ENCODE data around the gene FAM216B. TPM values are rescaled to one million over a fixed set of nuclear protein-coding genes. Genes with fewer than 3 reads are reported as not detected.

FAM216B gene
- total RNA-seq (2021; fragmentation: NEBNext Ultra II Directional; extraction: Animal tissue kit (Norgen Biotek cat#: 25700)) (not detected in 2 replicates), polyA plus RNA-seq (2011; rRNA removed) (not detected in 2 replicates), polyA minus RNA-seq (2011; rRNA and poly(A)+ RNA removed) (not detected in 2 replicates)
- polyA plus RNA-seq (2011; cell fraction: cytosol; rRNA removed), result not detected
- polyA plus RNA-seq (2011; cell fraction: nucleus; rRNA removed), result not detected
- 0.06 to 0.07 TPM in 2 of 4 replicates, not detected in the others for polyA plus RNA-seq (2012, experiment 1 of 2)
- not detected for polyA plus RNA-seq (2012, experiment 2 of 2)
- not detected for polyA plus RNA-seq (2013, experiment 1 of 2)
- polyA plus RNA-seq (2013, experiment 2 of 2), result not detected
- polyA minus RNA-seq (2011; cell fraction: cytosol; rRNA and poly(A)+ RNA removed), result not detected
- not detected for polyA minus RNA-seq (2011; cell fraction: nucleus; rRNA and poly(A)+ RNA removed)
- long read RNA-seq, experiment 1, result 0 reads
- long read RNA-seq, experiment 2, result 0 reads

DNA sequence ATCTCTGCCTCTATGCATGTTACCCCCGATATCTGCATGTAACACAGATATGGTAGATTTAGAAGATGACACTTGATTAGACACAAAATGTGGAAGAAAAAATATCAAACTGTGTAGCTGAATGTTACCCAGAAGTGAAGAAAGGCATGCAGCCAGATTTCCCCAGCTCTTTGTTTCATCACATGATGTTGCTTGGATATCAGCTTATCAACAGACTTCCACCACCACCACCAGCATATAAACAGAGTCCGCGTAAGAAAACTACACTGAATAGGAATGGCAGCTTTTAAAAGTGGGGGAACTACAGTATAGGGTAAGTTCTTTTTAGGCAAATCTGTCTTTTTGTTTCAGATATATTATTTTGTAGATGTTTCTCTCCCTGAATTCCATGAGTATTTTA, at the start of gene FAM216B:
TSS of gene FAM216B (plus strand) at position 233 of the 400 bp plus-strand sequence. CDS start 2,484 bp downstream, outside the sequence.
- Histone ChIP-seq H3K18ac (ENCODE audit: extremely low read depth, low read length) (no peak within 1 kb of the TSS), H3K4me2 (ENCODE audit: insufficient read depth in 1 of 2, low read depth in 2 of 2, low read length in 2 of 2) (no peak within 1 kb of the TSS), H3K4ac (replicated peaks; ENCODE audit: insufficient read length, low read depth, low read length) (no peak within 1 kb of the TSS), H2BK20ac (ENCODE audit: low read length) (no peak within 1 kb of the TSS), H3K27me3 (replicated peaks in 1 of 4; ENCODE audit: control insufficient read depth in 3 of 4, extremely low read depth in 1 of 4, insufficient read depth in 3 of 4, low read length in 3 of 4) (no peaks in the 10 kb centered on the region), H3K27ac (ENCODE audit: low read depth, low read length) (no peak within 1 kb of the TSS), H3K4me1 (replicated peaks in 1 of 4; ENCODE audit: control insufficient read depth in 3 of 4, insufficient read depth in 4 of 4, low read length in 3 of 4) (no peaks in the 10 kb centered on the region), H2AFZ (ENCODE audit: low read length) (no peak within 1 kb of the TSS), H3K79me1 (ENCODE audit: low read depth, low read length) (no peaks in the 10 kb centered on the region), H4K5ac (ENCODE audit: insufficient read length, low read depth, low read length) (no peak within 1 kb of the TSS), H3K14ac (ENCODE audit: insufficient read length) (no peak within 1 kb of the TSS), H3K23ac (ENCODE audit: insufficient read length) (no peak within 1 kb of the TSS), H3K4me3 (ENCODE audit: extremely low read depth in 1 of 4, insufficient read depth in 2 of 4, low read depth in 3 of 4, low read length in 4 of 4) (no peak within 1 kb of the TSS), H4K20me1 (replicated peaks in 1 of 2; ENCODE audit: control insufficient read depth in 1 of 2, insufficient read depth in 2 of 2, low read length in 2 of 2) (no peaks in the 10 kb centered on the region), H4K91ac (replicated peaks; ENCODE audit: insufficient read length, low read length) (no peak within 1 kb of the TSS), H3K23me2 (ENCODE audit: low read depth, low read length) (no peaks in the 10 kb centered on the region), H3K79me2 (ENCODE audit: control insufficient read depth in 1 of 2, insufficient read depth in 2 of 2, low read length in 2 of 2) (no peaks in the 10 kb centered on the region), H2BK12ac (ENCODE audit: low read depth, low read length) (no peak within 1 kb of the TSS), H4K8ac (ENCODE audit: extremely low read depth, insufficient read depth, low read length) (no peak within 1 kb of the TSS), H3K9ac (replicated peaks in 1 of 4; ENCODE audit: extremely low read depth in 1 of 4, low read depth in 3 of 4, low read length in 3 of 4) (no peak within 1 kb of the TSS), H3K9me3 (ENCODE audit: insufficient read depth in 2 of 2, low read depth in 1 of 2, low read length in 1 of 2) (peaks cover 0 to 5% of the 10 kb centered on the region in 2 experiments; a peak in 1 of 4 replicates), H2BK120ac (replicated peaks; ENCODE audit: low read depth, low read length) (no peak within 1 kb of the TSS), H2BK15ac (ENCODE audit: low read length) (no peak within 1 kb of the TSS), H2BK5ac (ENCODE audit: low read depth, low read length) (no peak within 1 kb of the TSS), H2AK5ac (ENCODE audit: low read depth, low read length) (no peak within 1 kb of the TSS), H3K56ac (replicated peaks; ENCODE audit: insufficient read length, low read depth, low read length) (no peak within 1 kb of the TSS), H3K36me3 (ENCODE audit: control insufficient read depth in 2 of 4, insufficient read depth in 4 of 4, low read length in 3 of 4) (no peaks in the 10 kb centered on the region)
- no peak for FAIRE-seq
- ChIA-PET CTCF (ENCODE audit: partially characterized antibody) (no interaction called here), POLR2A (ENCODE audit: partially characterized antibody) (interaction anchor here (0.7 kb wide), 1 partner anchor 28 kb away, joined by 3 read pairs; no protein-coding TSS in a partner anchor)
- no peak for DNase-seq (ENCODE audit: low read depth in 1 of 2, low spot score in 2 of 2)
- 87% methylated on average over 3 of the region's 3 CpGs; no CpG with 5 or more reads in 1 of the 2 experiments for WGBS, 2 experiments (ENCODE audit: extremely low coverage in 1 of 2, insufficient coverage in 1 of 2, insufficient read length in 1 of 2, insufficient replicate concordance in 2 of 2, low coverage in 1 of 2, low lambda C conversion rate in 2 of 2, missing lambda C conversion rate in 1 of 2)
- TF ChIP-seq HDAC2 (IDR thresholded peaks at IDR 0.05; ENCODE audit: borderline replicate concordance in 1 of 2, low read depth in 2 of 2, low read length in 2 of 2) (no peak), CREB1 (IDR thresholded peaks at IDR 0.05) (no peak), POLR2A (IDR thresholded peaks at IDR 0.05; ENCODE audit: control extremely low read depth in 1 of 2, low read depth in 2 of 2, low read length in 2 of 2) (no peak), KDM5A (IDR thresholded peaks at IDR 0.05; ENCODE audit: low read length) (no peak), POU5F1 (IDR thresholded peaks at IDR 0.05; ENCODE audit: low read depth, low read length) (no peak), FOSL1 (IDR thresholded peaks at IDR 0.05; ENCODE audit: insufficient read depth, low read depth, low read length) (no peak), ASH2L (IDR thresholded peaks at IDR 0.05; ENCODE audit: low read length) (no peak), MAFK (IDR thresholded peaks at IDR 0.05; ENCODE audit: low read depth, low read length) (no peak), GABPA (IDR thresholded peaks at IDR 0.05; ENCODE audit: borderline replicate concordance, insufficient read depth, low read length) (no peak), RAD21 (IDR thresholded peaks at IDR 0.05 in 1 of 2, conservative IDR thresholded peaks at IDR 0.05 in 1 of 2; ENCODE audit: low read depth in 2 of 2, low read length in 2 of 2) (no peak)
- TF ChIP-seq, protein P1, sequence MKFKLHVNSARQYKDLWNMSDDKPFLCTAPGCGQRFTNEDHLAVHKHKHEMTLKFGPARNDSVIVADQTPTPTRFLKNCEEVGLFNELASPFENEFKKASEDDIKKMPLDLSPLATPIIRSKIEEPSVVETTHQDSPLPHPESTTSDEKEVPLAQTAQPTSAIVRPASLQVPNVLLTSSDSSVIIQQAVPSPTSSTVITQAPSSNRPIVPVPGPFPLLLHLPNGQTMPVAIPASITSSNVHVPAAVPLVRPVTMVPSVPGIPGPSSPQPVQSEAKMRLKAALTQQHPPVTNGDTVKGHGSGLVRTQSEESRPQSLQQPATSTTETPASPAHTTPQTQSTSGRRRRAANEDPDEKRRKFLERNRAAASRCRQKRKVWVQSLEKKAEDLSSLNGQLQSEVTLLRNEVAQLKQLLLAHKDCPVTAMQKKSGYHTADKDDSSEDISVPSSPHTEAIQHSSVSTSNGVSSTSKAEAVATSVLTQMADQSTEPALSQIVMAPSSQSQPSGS (IDR thresholded peaks at IDR 0.05; ENCODE audit: low read length), result no peak
